Measurements from ENCODE around the gene CAMSAP1.

DNA sequence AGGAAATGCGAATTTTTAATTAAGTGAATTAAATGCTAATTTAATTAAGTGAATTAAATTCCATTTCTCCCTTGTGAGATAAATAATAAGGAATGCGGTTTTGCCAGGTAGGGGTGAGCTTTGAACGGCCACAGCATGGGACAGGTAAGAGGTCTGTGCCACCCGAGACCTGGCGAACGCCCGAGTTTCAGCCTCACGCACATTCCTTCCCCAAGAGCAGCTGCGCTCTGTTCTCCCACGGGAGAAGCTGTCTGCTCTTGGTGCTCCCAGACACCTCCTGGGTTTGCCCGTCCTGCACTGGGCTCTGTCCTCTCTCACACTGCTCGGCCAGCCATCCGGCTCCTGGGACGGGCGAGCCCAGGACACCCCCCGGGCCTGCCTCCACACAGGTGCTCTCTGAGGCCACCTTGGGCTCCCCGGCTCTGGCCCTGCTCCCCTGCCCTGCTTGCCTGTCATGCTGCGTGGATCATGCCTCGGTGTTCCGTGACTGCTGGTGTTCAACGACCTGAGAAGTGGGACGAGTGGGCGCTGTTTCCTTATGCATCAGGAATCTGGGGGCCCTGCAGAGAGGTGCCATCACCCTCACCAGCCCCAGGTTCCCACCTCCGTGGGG, 13.7 kb upstream of the CAMSAP1 start:
- TF ChIP-seq, protein P1, sequence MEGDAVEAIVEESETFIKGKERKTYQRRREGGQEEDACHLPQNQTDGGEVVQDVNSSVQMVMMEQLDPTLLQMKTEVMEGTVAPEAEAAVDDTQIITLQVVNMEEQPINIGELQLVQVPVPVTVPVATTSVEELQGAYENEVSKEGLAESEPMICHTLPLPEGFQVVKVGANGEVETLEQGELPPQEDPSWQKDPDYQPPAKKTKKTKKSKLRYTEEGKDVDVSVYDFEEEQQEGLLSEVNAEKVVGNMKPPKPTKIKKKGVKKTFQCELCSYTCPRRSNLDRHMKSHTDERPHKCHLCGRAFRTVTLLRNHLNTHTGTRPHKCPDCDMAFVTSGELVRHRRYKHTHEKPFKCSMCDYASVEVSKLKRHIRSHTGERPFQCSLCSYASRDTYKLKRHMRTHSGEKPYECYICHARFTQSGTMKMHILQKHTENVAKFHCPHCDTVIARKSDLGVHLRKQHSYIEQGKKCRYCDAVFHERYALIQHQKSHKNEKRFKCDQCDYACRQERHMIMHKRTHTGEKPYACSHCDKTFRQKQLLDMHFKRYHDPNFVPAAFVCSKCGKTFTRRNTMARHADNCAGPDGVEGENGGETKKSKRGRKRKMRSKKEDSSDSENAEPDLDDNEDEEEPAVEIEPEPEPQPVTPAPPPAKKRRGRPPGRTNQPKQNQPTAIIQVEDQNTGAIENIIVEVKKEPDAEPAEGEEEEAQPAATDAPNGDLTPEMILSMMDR (conservative IDR thresholded peaks at IDR 0.05; ENCODE audit: low read length) = no peak
- TF ChIP-seq EZH2phosphoT487 (IDR thresholded peaks at IDR 0.05; ENCODE audit: borderline replicate concordance, low read depth, low read length) = no peak

Measured in OCI-LY7 (cell line).